Tibial nerve (tissue), 3 donors: ENCODE results near the gene EFNA4.

Source experiments
- POLR2A ChIP-seq, 2 donors: fragments of 450-650 bp; IDR thresholded peaks; one replicate each; pipeline ENCODE4 v1.6.1; 2017; ENCODE audit warnings: antibody characterized with exemption in 2 of 2, mild to moderate bottlenecking in 2 of 2, moderate library complexity in 2 of 2
- TF ChIP-seq, protein P1 (sequence below), 5 experiments: fragments of 200-600 bp in 3 of 5; fragments of 450-650 bp in 2 of 5; sonication (generic) in 3 of 5; IDR thresholded peaks; one replicate each; pipeline ENCODE4 v1.5.1; 2016 to 2019; ENCODE audit warnings: antibody characterized with exemption in 5 of 5, mild to moderate bottlenecking in 3 of 5, moderate library complexity in 2 of 5

DNA sequence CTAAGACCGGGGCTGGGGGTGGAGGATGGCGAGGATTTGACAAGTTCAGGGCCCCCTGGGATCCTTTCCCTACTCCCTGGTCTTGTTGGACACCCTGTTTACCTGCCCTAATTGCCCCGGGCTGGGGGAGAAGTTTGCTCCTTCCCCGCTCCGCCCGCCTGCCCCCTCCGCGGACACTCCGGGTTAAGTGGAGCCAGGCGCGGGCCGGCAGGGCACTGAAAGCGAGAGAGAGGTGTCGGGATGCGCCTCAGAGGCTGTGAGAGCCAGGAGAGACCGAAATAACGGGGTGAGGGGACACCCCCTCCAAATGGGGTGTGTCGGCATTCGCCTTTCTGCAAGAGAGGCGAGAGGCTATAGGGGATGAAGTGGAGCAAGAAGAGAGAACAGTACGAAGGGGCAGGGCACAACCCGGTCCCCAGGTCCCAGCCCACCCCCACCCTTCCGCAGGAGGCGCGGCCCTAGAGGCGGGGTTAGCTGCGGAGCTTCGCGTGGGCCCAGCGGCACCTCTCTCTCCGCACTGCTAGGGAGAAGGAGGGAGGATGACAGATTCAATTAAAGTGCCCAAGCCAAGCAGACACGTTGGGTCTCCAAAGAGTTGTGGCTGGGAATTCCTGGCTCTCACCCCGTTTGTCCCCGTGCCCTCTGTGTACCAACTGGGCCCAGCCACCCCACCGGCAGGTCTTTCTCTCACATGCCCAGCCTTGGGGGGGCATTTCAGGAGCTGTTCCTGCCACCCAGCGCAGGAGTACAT is 18.9 kb downstream of the EFNA4 start:
- TF ChIP-seq, protein P1, sequence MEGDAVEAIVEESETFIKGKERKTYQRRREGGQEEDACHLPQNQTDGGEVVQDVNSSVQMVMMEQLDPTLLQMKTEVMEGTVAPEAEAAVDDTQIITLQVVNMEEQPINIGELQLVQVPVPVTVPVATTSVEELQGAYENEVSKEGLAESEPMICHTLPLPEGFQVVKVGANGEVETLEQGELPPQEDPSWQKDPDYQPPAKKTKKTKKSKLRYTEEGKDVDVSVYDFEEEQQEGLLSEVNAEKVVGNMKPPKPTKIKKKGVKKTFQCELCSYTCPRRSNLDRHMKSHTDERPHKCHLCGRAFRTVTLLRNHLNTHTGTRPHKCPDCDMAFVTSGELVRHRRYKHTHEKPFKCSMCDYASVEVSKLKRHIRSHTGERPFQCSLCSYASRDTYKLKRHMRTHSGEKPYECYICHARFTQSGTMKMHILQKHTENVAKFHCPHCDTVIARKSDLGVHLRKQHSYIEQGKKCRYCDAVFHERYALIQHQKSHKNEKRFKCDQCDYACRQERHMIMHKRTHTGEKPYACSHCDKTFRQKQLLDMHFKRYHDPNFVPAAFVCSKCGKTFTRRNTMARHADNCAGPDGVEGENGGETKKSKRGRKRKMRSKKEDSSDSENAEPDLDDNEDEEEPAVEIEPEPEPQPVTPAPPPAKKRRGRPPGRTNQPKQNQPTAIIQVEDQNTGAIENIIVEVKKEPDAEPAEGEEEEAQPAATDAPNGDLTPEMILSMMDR (IDR thresholded peaks at IDR 0.05), result no peak
- TF ChIP-seq POLR2A (IDR thresholded peaks at IDR 0.05), result no peak
